HepG2 (cell line): ENCODE data around the gene ANO2. TPM values are rescaled to one million over a fixed set of nuclear protein-coding genes. Genes with fewer than 3 reads are reported as not detected.

ENCODE experiments used
- ATAC-seq: fragments of 200-7000 bp; cut with Tn5 transposase; 3 replicates; pipeline ENCODE4 v1.9.1; 2020; ENCODE audit warnings: mild to moderate bottlenecking, moderate library complexity
- BruUV-seq: library from RNA; stranded (reverse); fragments of 400-500 nt; replicated peaks from 2 replicates; lab custom pipeline; 2021; lab: Mats Ljungman, UMichigan
- CTCF ChIA-PET: fragments of 300-600 bp; formaldehyde crosslinking; extraction: SDS; loops from one replicate; lab custom pipeline; 2021; ENCODE audit warnings: low total read pairs, inconsistent platforms, low intra/inter-chr PET ratio; lab: Yijun Ruan, JAX
- POLR2A ChIA-PET: fragments of 350-600 bp; sonication (Branson Sonifier 250); formaldehyde crosslinking; loops from one replicate; lab custom pipeline; 2020; ENCODE audit warnings: antibody characterized with exemption, inconsistent platforms; lab: Yijun Ruan, JAX
- DNase-seq: peaks from one replicate; pipeline ENCODE4 v3.0.0-alpha.2; 2015; ENCODE audit warnings: low spot score
- FAIRE-seq: peaks from 3 replicates; lab custom pipeline; 2011; peaks lifted over from hg19 to GRCh38; lab: Jason Lieb, UNC
- H2AFZ ChIP-seq: one replicate; pipeline ENCODE4 v1.6.1; 2011; ENCODE audit warnings: low read length, inconsistent platforms
- H3K27ac ChIP-seq: fragments of 300-600 bp; 3 replicates; pipeline ENCODE4 v1.8.0; 2011; ENCODE audit warnings: mixed run types, mild to moderate bottlenecking, mixed read lengths, low read length, inconsistent platforms; ENCODE audit not compliant: insufficient read depth; ENCODE audit errors: extremely low read length
- H3K27me3 ChIP-seq, 2 experiments: fragments of 200-600 bp in 1 of 2; 2 replicates in 1 of 2; 3 replicates in 1 of 2; pipeline versions ENCODE4 v1.6.0 to v1.8.0; 2011; ENCODE audit warnings: low read length in 2 of 2, mild to moderate bottlenecking in 2 of 2, moderate library complexity in 2 of 2, inconsistent platforms in 1 of 2; ENCODE audit not compliant: insufficient read depth in 2 of 2, control insufficient read depth in 1 of 2
- H3K36me3 ChIP-seq, 2 experiments: fragments of 200-600 bp in 1 of 2; replicated peaks in 1 of 2; 2 replicates in 1 of 2; 3 replicates in 1 of 2; pipeline versions ENCODE4 v1.5.1 to v1.8.0; 2011; ENCODE audit warnings: low read length in 2 of 2, inconsistent platforms in 1 of 2; ENCODE audit not compliant: insufficient read depth in 2 of 2, control insufficient read depth in 1 of 2
- H3K4me1 ChIP-seq: 2 replicates; pipeline ENCODE4 v1.5.1; 2012; ENCODE audit warnings: low read length, inconsistent platforms; ENCODE audit not compliant: insufficient read depth
- H3K4me2 ChIP-seq: 2 replicates; pipeline ENCODE4 v1.6.0; 2011; ENCODE audit warnings: low read depth, low read length, inconsistent platforms
- H3K4me3 ChIP-seq, 3 experiments: fragments of 200-600 bp in 1 of 3; sonication (generic), shearing (Covaris generic) in 1 of 3; replicated peaks in 1 of 3; 2 replicates each; pipeline ENCODE4 v1.5.1; 2011 to 2016; ENCODE audit warnings: low read length in 3 of 3, inconsistent platforms in 2 of 3, low read depth in 2 of 3, mild to moderate bottlenecking in 2 of 3, control low read depth in 1 of 3, mixed read lengths in 1 of 3; ENCODE audit not compliant: insufficient read depth in 1 of 3
- H3K79me2 ChIP-seq: one replicate; pipeline ENCODE4 v1.6.1; 2011; ENCODE audit warnings: low read length, inconsistent platforms; ENCODE audit not compliant: insufficient read depth
- H3K9ac ChIP-seq: 2 replicates; pipeline ENCODE4 v1.6.0; 2011; ENCODE audit warnings: mild to moderate bottlenecking, low read depth, low read length, inconsistent platforms; ENCODE audit not compliant: insufficient read depth
- H3K9me3 ChIP-seq: 2 replicates; pipeline ENCODE4 v1.5.1; 2012; ENCODE audit warnings: mild to moderate bottlenecking, low read length
- H4K20me1 ChIP-seq: 2 replicates; pipeline ENCODE4 v1.6.0; 2011; ENCODE audit warnings: inconsistent platforms, mild to moderate bottlenecking, low read length, moderate library complexity; ENCODE audit not compliant: insufficient read depth
- KDM5A ChIP-seq: fragments of 200-600 bp; sonication (generic); IDR thresholded peaks from 2 replicates; pipeline ENCODE4 v1.7.0; 2018; ENCODE audit warnings: antibody characterized with exemption, mild to moderate bottlenecking, low read length, borderline replicate concordance
- MYC ChIP-seq: sonication (generic); formaldehyde crosslinking; IDR thresholded peaks from 2 replicates; pipeline ENCODE4 v1.9.0; 2021; ENCODE audit warnings: missing genetic modification reagents, borderline replicate concordance
- PCBP1 ChIP-seq: fragments of 200-400 bp; formaldehyde crosslinking; IDR thresholded peaks from 2 replicates; pipeline ENCODE4 v1.6.1; 2017; ENCODE audit warnings: mild to moderate bottlenecking, low read depth, low read length, borderline replicate concordance
- SYNCRIP ChIP-seq: fragments of 200-400 bp; formaldehyde crosslinking; IDR thresholded peaks from 2 replicates; pipeline ENCODE4 v1.6.1; 2018; ENCODE audit warnings: mild to moderate bottlenecking, low read depth, low read length; ENCODE audit not compliant: insufficient read depth
- ZKSCAN8 ChIP-seq: IDR thresholded peaks from 2 replicates; pipeline ENCODE4 v1.6.1; 2016; ENCODE audit warnings: borderline replicate concordance, missing genetic modification reagents, missing compliant biosample characterization
- ZNF550 ChIP-seq: sonication (generic); formaldehyde crosslinking; IDR thresholded peaks from 2 replicates; pipeline ENCODE4 v1.4.0; 2020; ENCODE audit warnings: mild to moderate bottlenecking, missing genetic modification reagents, borderline replicate concordance
- ZNF761 ChIP-seq: sonication (generic); formaldehyde crosslinking; conservative IDR thresholded peaks from 2 replicates; pipeline ENCODE4 v1.4.0; 2020; ENCODE audit warnings: mild to moderate bottlenecking, missing genetic modification reagents
- ZNF775 ChIP-seq: sonication (generic); formaldehyde crosslinking; IDR thresholded peaks from 2 replicates; pipeline ENCODE4 v1.4.0; 2020; ENCODE audit warnings: missing genetic modification reagents, mild to moderate bottlenecking, moderate library complexity, borderline replicate concordance
- WGBS: methylation state at CpG from one replicate; pipeline ENCODE4 v1.1.6; 2017; ENCODE audit warnings: low lambda C conversion rate; 5-methylcytosine and 5-hydroxymethylcytosine counted together
- in situ Hi-C: cut with HindIII; loops from 2 replicates; pipeline ENCODE4 v1.10.0; 2017; ENCODE audit warnings: low pct_unique_long_range_greater_than_20kb; ENCODE audit not compliant: extremely low pct_ligation_motif_present
- intact Hi-C: fragments of 100-400 bp; cut with micrococcal nuclease; formaldehyde crosslinking; loops from one replicate; pipeline ENCODE4 v1.10.0; 2022; ENCODE audit not compliant: unreplicated experiment
- polyA plus RNA-seq, 8 experiments: library from polyadenylated mRNA; depleted of rRNA in 3 of 8; stranded (reverse) in 7 of 8; unstranded in 1 of 8; fragments of >200 nt; fragmentation: Illumina TruSeq in 4 of 8; extraction: Trizol in 4 of 8; gene quantifications; 2 replicates each; pipeline versions ENCODE4 v1.2.1 to v1.2.3, GENCODE V29; 2011 to 2016; ENCODE audit warnings: low read depth in 4 of 8, missing spikeins in 1 of 8, mixed read lengths in 1 of 8; ENCODE audit not compliant: insufficient read depth in 1 of 8
- total RNA-seq, 5 experiments: library from RNA; depleted of rRNA; stranded (reverse); fragments of >200 nt; fragmentation: Illumina TruSeq; extraction: Trizol; gene quantifications; 2 replicates each; pipeline ENCODE4 v1.2.3, GENCODE V29; 2016; ENCODE audit warnings: low read depth in 1 of 5
- TF ChIP-seq, protein P1 (sequence below): sonication (generic); formaldehyde crosslinking; IDR thresholded peaks from 2 replicates; pipeline ENCODE4 v1.8.1; 2023; ENCODE audit warnings: mild to moderate bottlenecking, moderate library complexity, missing genetic modification reagents
- TF ChIP-seq, protein P2 (sequence below): sonication (generic); formaldehyde crosslinking; IDR thresholded peaks from 2 replicates; pipeline ENCODE4 v1.4.0; 2020; ENCODE audit warnings: missing genetic modification reagents
- TF ChIP-seq, protein P3 (sequence below): sonication (generic); formaldehyde crosslinking; IDR thresholded peaks from 2 replicates; pipeline ENCODE4 v1.8.0; 2022; ENCODE audit warnings: missing genetic modification reagents, low read depth, mild to moderate bottlenecking, borderline replicate concordance

Gene ANO2
- total and polyA plus RNA-seq, 2 of the 13 experiments (the other 11 are each of a cell fraction or from before 2014, with no cell fraction given) = 0.18 TPM; not detected in 1

GRCh38 chr12:5868625-5869295 is 76.3 kb downstream of the ANO2 start:
- Histone ChIP-seq H3K27ac (no peak overlapping the region), H4K20me1 (no peaks in the 10 kb centered on the region), H3K9ac (no peak overlapping the region), H3K27me3 (no peaks in the 10 kb centered on the region), H3K4me2 (no peak overlapping the region)
- in situ Hi-C loops = no loop called here
- 16% methylated on average over 10 of the region's 10 CpGs for WGBS
- CTCF ChIA-PET = no interaction called here
- TF ChIP-seq, protein P1, sequence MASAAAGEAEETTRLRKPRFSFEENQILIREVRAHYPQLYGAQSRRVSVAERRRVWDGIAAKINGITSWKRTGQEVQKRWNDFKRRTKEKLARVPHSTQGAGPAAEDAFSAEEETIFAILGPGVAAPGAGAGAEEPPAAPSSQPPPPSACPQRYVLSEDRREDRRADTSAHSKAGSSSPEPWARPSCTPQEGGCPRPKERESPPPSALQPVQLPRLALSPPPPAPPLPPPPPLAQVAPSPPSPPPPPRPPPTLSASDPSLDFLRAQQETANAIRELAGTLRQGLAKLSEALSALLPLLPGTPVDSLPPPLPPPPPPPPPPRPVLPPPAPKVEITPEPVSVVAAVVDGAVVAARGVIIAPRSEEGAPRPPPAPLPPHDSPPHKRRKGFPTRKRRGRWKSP (CRISPR knock-in tag) = no peak
- TF ChIP-seq MYC (CRISPR knock-in tag) = no peak
- no peak for TF ChIP-seq ZKSCAN8
- TF ChIP-seq ZNF550 (CRISPR knock-in tag) = no peak
- TF ChIP-seq KDM5A = no peak
- no peak for TF ChIP-seq ZNF775
- no peak for TF ChIP-seq PCBP1
- TF ChIP-seq, protein P2, sequence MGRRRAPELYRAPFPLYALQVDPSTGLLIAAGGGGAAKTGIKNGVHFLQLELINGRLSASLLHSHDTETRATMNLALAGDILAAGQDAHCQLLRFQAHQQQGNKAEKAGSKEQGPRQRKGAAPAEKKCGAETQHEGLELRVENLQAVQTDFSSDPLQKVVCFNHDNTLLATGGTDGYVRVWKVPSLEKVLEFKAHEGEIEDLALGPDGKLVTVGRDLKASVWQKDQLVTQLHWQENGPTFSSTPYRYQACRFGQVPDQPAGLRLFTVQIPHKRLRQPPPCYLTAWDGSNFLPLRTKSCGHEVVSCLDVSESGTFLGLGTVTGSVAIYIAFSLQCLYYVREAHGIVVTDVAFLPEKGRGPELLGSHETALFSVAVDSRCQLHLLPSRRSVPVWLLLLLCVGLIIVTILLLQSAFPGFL (CRISPR knock-in tag) = no peak
- TF ChIP-seq, protein P3, sequence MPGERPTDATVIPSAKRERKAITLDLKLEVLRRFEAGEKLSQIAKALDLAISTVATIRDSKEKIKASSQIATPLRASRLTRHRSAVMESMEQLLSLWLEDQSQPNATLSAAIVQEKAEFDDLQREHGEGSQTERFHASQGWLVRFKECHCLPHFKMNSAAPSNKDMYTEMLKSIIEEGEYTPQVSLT (CRISPR knock-in tag) = no peak
- no peak for TF ChIP-seq SYNCRIP
- no peak for TF ChIP-seq ZNF761 (CRISPR knock-in tag)
- TF ChIP-seq, all 625 proteins: peak for 0
- DNase-seq (no peak), ATAC-seq (no peak), FAIRE-seq (no peak)
- no TSS peak for BruUV-seq
- POLR2A ChIA-PET = no interaction called here
- H3K4me3 ChIP-seq = no peak overlapping the region
- no peak overlapping the region for H2AFZ ChIP-seq
- H3K79me2 ChIP-seq = no peaks in the 10 kb centered on the region
- intact Hi-C loops = no loop called here
- no peaks in the 10 kb centered on the region for H3K36me3 ChIP-seq
- no peaks in the 10 kb centered on the region for H3K9me3 ChIP-seq
- H3K4me1 ChIP-seq = no peaks in the 10 kb centered on the region
